Measurements from ENCODE around the gene SYNGR4. TPM values are rescaled to one million over a fixed set of nuclear protein-coding genes. Genes with fewer than 3 reads are reported as not detected.

SYNGR4 gene
- polyA plus RNA-seq, 4 donors: 0.39 to 1.2 (median 0.54) TPM

DNA sequence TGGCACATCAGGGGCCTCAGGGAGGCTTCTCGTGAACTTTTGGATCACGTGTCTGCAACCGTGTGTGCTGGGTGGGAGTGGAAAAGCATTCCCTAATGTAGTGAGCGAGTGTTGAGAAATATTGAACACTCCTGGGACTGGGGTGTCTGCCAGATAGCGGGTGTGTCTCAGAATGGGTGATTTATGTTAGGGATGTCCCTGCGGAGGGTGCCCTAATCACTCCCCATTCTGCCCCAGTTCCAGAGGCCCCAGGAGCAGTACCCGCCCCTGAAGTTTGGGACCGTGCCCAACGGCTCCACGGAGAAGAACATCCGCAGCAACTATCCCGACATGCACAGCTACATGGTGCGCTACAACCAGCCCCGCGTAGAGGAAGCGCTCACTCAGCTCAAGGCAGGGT is 57.4 kb downstream of the SYNGR4 start:
- no peak for DNase-seq (ENCODE audit: low read depth in 4 of 4, low spot score in 3 of 4)

DNA sequence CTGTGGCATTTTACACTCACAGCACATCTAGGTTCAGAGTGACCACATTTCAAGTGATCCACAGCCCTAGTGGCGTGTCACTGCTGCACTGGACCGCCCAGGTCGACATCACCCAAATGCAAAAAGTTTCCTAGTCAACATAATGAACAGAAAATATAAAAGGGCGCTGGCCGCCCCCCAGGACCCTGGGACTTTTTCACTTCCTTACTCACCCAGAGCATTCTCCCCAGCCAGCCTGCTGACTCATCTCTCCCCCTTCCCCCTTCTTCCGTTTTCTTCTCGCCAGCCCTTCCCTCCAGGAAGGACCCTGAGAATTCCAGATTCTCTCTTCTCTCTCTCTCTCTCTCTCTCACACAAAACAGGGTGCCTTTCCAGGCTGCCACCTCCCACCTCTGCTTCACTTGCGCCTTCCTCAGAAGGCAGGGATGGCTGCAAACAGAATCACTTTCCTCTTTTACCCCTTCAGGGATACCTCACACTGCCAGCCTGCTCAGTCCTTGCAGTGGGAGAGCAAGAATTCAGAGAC is 60.6 kb downstream of the SYNGR4 start:
- no peak for DNase-seq (ENCODE audit: low read depth in 4 of 4, low spot score in 3 of 4)

Other genes with a start within 250 kb of the SYNGR4 start
- 10 to 100 TPM; 58.6 to 66.4 (median 61.0) TPM for gene LIG1, start 194.0 kb upstream of the SYNGR4 start, polyA plus RNA-seq (ENCODE audit: insufficient read length in 4 of 4)
- 10 to 100 TPM in 1 of 4 donors, 1 to 10 TPM in 3; 7.5 to 10.4 (median 8.8) TPM for gene ZSWIM9, start 193.7 kb upstream of the SYNGR4 start, polyA plus RNA-seq (ENCODE audit: insufficient read length in 4 of 4)
- 10 to 100 TPM; 49.3 to 62.6 (median 58.7) TPM for gene CARD8, start 108.5 kb upstream of the SYNGR4 start, polyA plus RNA-seq (ENCODE audit: insufficient read length in 4 of 4)
- gene ZNF114, start 94.3 kb upstream of the SYNGR4 start, polyA plus RNA-seq (ENCODE audit: insufficient read length in 4 of 4): 1 to 10 TPM; 6.1 to 9.0 (median 7.3) TPM
- gene EMP3, start 38.8 kb upstream of the SYNGR4 start, polyA plus RNA-seq (ENCODE audit: insufficient read length in 4 of 4): 10 to 100 TPM; 56.2 to 83.3 (median 68.9) TPM
- gene TMEM143, start 427 bp upstream of the SYNGR4 start, polyA plus RNA-seq (ENCODE audit: insufficient read length in 4 of 4): 10 to 100 TPM in 2 of 4 donors, 1 to 10 TPM in 2; 8.9 to 14.1 (median 11.2) TPM
- 100 to 1,000 TPM; 231 to 265 (median 243) TPM for gene KDELR1, start 27.2 kb downstream of the SYNGR4 start, polyA plus RNA-seq (ENCODE audit: insufficient read length in 4 of 4)
- under 1 TPM; 0.39 to 0.66 (median 0.54) TPM for gene GRIN2D, start 29.3 kb downstream of the SYNGR4 start, polyA plus RNA-seq (ENCODE audit: insufficient read length in 4 of 4)
- gene GRWD1, start 81.6 kb downstream of the SYNGR4 start, polyA plus RNA-seq (ENCODE audit: insufficient read length in 4 of 4): 10 to 100 TPM; 22.3 to 33.5 (median 25.9) TPM
- under 1 TPM; 0.60 to 0.77 (median 0.68) TPM for gene KCNJ14, start 91.2 kb downstream of the SYNGR4 start, polyA plus RNA-seq (ENCODE audit: insufficient read length in 4 of 4)
- gene CYTH2, start 105.0 kb downstream of the SYNGR4 start, polyA plus RNA-seq (ENCODE audit: insufficient read length in 4 of 4): 10 to 100 TPM; 79.6 to 89.5 (median 84.3) TPM
- 1 to 10 TPM; 1.7 to 3.6 (median 2.4) TPM for gene LMTK3, start 147.5 kb downstream of the SYNGR4 start, polyA plus RNA-seq (ENCODE audit: insufficient read length in 4 of 4)
- under 1 TPM; 0.19 to 0.61 (median 0.38) TPM for gene SULT2B1, start 187.8 kb downstream of the SYNGR4 start, polyA plus RNA-seq (ENCODE audit: insufficient read length in 4 of 4)
- under 1 TPM in 1 of 4 donors, not detected in 3; 0.06 TPM for gene SPACA4, start 242.4 kb downstream of the SYNGR4 start, polyA plus RNA-seq (ENCODE audit: insufficient read length in 4 of 4)